ENCODE results near the gene STX16. TPM values are rescaled to one million over a fixed set of nuclear protein-coding genes. Genes with fewer than 3 reads are reported as not detected.

The STX16 gene
- total RNA-seq, 4 donors from 2014 or later, result 53.2 to 112 (median 65.8) TPM

GRCh38 chr20:58657986-58658385, 6.9 kb downstream of the STX16 start:
- TF ChIP-seq CTCF (IDR thresholded peaks at IDR 0.05; ENCODE audit: low read depth), result no peak

DNA sequence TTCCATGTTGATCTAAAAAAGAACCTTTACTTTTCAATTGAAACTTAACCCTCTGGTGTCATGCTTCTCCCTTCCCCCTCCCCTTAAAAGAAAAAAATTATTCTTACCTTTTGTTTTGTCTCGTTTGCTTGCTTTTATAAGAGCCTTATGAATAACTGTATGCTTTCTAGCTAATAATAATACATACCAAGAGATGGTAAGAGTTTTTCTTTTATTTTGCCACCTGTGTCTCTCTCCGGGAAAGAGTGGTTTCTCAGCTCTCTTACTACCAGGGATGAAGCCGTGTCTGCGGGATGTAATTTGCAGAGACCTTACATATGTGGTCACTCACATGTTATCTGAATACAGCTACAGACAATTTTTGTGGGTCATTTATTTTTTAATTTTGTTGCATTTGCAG, 7.7 kb downstream of the STX16 start:
- TF ChIP-seq CTCF (IDR thresholded peaks at IDR 0.05; ENCODE audit: low read depth), result no peak

- TF ChIP-seq CTCF (IDR thresholded peaks at IDR 0.05; ENCODE audit: low read depth), result no peak
These were observed 8.8 kb downstream of the STX16 start for GRCh38 chr20:58659841-58660240.

GRCh38 chr20:58660855-58661597, 9.9 kb downstream of the STX16 start:
- TF ChIP-seq CTCF (IDR thresholded peaks at IDR 0.05; ENCODE audit: low read depth), result no peak

DNA sequence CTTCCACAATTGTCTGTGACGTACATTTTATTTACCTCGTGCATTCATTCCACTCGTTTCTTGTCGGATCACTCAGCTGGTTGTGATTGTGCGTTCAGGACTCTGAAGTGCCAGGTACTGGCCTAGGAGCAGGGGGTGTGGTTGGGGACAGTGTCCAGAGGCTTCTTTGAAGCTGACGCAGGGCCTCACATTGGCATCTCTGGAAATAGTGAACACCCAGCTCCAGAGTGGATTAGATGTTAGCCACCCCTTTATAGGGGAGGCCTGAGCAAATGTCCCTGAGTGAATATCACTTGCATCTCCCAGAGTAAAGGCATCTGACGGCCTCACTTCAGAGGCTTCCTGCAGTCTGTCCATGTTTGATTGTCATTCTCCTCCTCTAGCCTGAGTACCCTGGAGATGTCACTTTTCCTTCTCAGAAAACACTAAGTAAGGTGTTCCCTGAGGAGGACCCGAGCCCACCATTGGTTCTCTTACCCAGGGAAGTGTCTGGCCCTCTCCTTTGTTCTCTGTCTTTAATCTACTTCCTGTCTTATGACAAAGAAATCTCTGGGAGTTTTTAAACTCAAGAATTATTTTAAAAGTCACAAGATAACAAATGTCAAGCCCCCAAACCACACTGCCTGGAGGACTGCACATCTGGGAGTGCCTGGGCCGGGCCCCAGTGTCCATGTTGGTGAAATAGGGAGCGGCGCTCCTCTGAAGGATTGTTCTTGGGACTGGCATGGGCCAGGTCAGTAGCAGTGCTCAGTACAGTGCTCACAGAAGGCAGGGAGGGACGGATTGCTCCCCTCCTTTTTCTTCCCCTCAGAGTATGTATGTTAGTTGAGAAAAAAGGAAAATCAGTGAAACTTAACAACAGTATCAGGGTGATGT, 10.8 kb downstream of the STX16 start:
- TF ChIP-seq CTCF (IDR thresholded peaks at IDR 0.05; ENCODE audit: low read depth), result no peak

DNA sequence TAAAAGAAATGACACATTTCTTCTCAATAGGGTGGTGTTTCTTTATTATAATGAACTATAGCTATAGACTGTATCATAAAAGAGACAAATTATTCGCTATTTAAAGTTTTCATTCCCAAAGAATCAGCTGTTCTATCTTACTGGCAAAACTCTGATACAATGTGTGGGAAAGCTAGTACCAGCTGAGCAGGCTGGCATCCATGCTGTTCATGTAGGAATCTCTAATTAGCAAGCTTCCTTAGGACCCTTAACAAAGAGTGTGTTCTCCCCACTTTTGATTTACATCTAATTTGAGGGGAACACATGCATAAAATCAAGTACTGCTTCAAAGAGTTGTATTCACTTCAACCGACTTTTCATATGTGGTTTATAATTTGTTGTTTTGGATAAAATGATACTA, 13.2 kb downstream of the STX16 start:
- no peak for TF ChIP-seq CTCF (IDR thresholded peaks at IDR 0.05; ENCODE audit: low read depth)

DNA sequence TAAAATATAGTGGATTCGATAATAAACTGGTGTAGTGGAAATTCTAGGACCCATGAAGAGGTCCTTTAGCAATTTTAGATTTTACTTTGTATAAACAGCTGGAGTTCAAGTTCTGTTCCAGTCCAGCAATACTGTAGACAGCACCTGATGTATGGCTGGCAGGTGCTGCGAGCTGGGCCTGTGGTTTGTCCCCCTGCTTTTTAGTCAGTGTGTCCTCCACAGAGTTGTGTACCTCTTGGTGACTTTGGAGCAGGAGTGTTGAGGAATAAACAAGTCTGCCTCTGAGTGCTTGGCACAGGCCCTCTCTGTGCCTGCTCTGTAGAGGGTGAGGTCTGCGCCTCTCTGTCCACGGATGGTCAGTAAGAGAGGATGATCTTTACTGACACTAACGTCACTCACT, 13.8 kb downstream of the STX16 start:
- no peak for TF ChIP-seq CTCF (IDR thresholded peaks at IDR 0.05; ENCODE audit: low read depth)

Data from subcutaneous adipose tissue (tissue), 4 donors.